Stimulated activated CD4-positive, alpha-beta T cell treated with anti-CD3 and anti-CD28 coated beads, Interleukin-12 subunit alpha, Interleukin-12 subunit beta, amount 100 ng/mL, for 48 hours (primary cell): ENCODE results near the gene CSGALNACT2.
"Not testable (repeated sequence)": the region's sequence is repeated elsewhere in the genome, so short reads cannot be mapped to it uniquely, and the experiment has no call there.

Experiments
- DNase-seq, 3 donors: peaks; one replicate each; pipeline ENCODE4 v3.0.0-alpha.2; 2020; ENCODE audit warnings: low read depth in 2 of 3, low spot score in 1 of 3

Gene CSGALNACT2, protein sequence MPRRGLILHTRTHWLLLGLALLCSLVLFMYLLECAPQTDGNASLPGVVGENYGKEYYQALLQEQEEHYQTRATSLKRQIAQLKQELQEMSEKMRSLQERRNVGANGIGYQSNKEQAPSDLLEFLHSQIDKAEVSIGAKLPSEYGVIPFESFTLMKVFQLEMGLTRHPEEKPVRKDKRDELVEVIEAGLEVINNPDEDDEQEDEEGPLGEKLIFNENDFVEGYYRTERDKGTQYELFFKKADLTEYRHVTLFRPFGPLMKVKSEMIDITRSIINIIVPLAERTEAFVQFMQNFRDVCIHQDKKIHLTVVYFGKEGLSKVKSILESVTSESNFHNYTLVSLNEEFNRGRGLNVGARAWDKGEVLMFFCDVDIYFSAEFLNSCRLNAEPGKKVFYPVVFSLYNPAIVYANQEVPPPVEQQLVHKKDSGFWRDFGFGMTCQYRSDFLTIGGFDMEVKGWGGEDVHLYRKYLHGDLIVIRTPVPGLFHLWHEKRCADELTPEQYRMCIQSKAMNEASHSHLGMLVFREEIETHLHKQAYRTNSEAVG

DNA sequence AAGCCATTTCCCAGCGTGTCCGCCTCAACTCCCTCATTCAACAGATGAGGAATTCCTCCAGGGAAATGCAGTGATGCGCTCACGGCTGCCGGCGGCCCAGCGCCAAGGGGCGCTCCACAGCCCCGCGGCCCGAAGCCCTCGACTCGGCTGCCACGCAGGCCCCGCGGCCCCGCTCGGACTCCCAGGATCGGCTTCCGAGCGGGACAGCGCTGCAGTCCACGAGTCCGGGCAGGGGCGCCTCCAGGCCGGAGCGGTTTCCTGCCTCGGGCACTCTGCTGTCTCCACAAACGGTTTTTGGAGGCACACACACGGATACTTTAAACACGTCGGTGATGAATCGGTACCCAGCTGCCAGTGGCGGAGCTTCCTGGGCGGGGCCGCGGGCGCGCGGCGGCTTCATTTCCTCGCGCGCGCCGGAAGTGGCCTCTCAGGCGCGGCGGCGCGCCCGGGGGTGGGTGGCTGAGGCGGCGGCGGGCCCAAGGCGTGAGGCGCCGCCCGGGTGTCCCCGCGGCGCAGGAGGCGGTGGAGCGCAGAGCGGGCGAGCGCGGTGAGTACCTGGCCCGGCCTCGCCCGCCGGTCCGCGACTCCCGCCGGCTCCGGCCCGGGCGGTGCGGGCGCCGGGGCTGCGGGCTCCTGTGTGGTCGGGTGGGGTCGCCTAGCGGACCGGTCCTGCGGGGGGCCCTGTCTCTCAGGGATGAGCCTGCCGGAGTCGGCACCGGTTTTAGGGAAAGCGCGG is at the start of gene CSGALNACT2:
Gene CSGALNACT2, plus strand, starts transcription at position 425 of the 736 bp plus-strand sequence. CDS start 16,705 bp downstream, outside the sequence.
- peak; percentile 72 to 83 (median 78) for DNase-seq

DNA sequence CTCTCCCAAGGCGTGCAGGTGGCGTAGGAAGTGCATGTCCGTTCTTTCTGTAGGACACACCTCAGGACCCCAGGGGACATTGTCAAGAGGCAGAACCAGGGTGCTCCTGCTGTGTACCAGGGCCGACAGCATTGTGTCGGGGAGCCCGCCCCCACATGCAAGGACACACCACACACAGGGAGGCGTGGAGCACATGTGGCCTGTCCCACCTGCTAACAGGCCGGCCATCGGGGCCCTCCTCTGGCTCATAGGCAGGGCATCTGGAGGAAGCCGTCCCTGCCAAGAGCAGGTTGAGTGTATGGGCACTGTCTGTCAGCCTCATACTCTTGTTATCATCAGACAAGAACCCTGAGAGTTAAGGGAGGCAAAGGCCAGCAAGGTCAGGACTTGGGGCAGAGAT is 48.7 kb upstream of the CSGALNACT2 start:
- DNase-seq: no peak

DNA sequence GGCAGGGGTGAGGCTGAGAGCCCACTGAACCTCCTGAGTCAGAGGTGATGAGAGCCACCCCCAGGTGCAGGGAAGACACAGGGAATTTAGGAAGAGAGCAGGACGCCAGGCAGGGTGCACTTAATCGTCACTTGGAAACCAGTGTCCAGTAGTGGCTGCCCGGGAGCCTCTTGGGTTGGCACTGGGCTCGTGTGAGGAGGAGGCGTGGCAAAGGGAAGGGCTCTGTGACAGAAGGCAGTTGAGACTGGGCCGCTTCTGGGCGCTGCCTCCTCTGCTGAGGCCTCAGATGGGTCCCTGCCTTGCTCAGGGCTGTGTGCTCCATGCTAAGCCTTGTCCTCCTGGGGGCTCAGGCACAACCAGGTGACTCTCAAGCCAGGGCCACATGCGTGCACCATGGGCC is 48.1 kb upstream of the CSGALNACT2 start:
- no peak for DNase-seq

DNA sequence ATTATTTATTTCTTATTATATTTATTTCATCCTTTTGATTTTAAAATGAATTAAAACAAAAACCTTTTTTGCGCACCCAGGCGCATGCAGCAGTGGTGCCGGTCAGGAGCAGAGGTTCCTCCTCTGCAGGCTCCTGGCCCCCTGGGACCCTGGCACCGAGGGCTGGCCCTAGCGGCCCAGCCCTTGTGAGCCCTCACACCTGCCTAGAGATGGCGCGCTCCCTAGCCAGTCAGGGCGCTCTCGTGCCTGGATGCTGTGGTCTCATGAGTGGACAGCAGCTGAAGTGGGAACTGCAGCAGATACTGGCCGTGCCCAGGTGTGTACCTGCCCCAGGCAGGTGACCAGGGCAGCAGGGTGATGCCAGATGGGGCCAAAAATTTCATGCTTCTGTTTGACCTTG is 47.6 kb upstream of the CSGALNACT2 start:
- no peak for DNase-seq

DNA sequence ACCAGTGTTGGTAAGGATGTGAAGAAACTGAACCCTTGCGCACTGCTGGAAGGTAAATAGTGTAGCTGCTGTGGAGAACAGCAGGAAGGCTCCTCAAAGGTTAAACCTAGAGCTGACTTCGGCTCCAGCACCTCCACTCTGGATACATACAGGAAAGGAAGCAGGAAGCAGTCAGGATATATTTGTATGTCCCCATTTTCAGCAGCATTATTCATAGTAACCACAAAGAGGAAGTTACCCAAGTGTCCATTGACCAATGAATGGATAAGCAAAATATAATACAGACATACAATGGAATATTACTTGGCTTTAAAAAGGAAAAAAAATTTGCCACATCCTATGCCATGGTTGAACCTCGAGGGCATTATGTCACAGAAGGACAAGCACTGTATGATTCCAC is 46.4 kb upstream of the CSGALNACT2 start:
- DNase-seq: no peak

DNA sequence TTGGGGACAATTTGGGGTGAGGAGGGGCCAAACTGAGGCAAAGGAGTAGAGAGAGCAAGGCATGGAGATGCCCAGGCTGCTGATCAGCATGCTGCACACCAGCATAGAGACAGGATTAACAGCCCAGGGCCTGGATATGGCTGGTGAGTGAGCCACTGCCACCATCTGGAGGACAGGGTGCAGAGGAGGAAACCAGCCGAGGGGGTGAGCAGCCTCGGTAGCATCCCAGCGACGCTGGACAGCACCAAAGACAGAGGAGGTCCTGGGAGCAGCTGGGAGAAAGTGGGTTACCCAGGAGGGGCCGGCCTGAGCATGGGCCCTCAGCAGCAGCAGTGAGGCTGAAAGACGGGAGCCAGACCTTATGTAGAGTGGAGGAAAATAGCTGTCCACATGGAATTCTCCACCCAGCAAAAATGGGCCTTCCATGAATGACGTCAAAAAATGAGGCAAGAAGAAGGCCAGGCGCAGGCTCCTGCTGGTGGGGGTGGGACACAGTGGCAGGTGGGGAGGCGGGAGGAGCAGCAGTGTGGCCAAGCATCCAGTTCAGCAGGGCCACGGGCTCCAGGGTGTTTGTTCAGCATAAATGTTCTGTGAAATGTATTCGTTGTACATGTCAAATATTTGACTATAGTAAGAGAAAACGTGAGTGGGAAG is 44.7 kb upstream of the CSGALNACT2 start:
- DNase-seq: no peak

DNA sequence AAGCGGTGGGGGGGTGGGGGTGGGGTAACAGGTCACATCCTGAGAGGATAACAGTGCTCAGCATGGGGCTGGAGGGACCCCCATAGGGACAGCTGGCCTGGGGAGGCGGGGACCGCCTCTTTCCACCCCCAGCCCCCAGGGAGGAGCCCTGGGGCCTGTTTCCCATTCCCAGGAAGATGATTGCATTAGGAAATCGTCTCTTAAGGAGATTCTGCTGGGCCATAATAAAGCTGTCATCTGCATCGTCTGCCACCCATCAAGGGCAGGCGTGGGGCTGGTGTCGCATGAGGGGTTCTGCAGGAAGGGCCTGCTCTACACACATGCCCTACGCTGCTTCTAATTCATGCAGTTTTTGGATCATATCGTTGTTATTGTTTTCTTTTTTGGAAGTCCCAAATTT is 44.2 kb upstream of the CSGALNACT2 start:
- no peak for DNase-seq

DNA sequence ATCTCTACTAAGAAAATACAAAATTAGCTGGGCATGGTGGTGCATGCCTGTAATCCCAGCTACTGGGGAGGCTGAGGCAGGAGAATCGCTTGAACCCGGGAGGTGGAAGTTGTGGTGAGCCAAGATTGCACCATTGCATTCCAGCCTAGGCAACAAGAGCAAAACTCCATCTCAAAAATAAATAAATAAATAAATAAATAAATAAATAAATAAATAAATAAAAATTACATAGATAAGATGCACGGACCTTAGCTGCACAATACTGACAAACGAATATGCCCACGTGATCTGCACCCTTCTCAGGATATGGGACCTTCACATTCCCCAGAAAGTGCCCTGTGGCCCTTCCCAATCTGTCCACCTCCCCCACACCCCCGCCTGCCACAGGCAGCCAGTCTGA is 38.9 kb upstream of the CSGALNACT2 start:
- DNase-seq: not testable (repeated sequence)

DNA sequence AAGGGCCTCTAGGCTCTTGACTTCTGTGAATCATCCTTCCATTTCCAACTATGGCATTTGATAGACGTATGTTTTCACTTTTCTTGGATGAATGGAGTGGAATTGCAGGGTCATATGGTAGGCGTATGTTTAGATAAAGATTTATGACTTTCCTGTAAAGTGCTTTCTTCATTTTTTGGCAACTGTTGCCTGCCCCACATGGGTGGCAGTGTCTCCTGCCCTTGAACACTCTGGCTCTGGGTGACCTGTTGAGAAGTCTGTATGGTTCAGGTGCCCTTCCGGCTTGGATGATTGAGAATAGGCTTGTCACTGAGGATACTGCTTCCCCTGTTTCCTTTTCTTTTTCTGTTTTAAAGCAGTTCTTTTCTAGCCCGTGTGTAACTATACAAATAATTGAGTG is 38.3 kb upstream of the CSGALNACT2 start:
- DNase-seq: no peak

DNA sequence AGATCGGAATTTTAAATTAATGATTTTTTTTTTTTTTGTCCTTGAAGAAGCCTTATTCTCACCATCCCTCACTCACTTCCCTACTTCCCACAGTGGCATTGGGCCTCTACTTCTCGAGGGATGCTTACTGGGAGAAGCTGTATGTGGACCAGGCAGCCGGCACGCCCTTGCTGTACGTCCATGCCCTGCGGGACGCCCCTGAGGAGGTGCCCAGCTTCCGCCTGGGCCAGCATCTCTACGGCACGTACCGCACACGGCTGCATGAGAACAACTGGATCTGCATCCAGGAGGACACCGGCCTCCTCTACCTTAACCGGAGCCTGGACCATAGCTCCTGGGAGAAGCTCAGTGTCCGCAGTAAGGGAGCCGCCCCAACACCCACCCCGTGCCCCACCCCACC is 37.9 kb upstream of the CSGALNACT2 start:
- DNase-seq: no peak

DNA sequence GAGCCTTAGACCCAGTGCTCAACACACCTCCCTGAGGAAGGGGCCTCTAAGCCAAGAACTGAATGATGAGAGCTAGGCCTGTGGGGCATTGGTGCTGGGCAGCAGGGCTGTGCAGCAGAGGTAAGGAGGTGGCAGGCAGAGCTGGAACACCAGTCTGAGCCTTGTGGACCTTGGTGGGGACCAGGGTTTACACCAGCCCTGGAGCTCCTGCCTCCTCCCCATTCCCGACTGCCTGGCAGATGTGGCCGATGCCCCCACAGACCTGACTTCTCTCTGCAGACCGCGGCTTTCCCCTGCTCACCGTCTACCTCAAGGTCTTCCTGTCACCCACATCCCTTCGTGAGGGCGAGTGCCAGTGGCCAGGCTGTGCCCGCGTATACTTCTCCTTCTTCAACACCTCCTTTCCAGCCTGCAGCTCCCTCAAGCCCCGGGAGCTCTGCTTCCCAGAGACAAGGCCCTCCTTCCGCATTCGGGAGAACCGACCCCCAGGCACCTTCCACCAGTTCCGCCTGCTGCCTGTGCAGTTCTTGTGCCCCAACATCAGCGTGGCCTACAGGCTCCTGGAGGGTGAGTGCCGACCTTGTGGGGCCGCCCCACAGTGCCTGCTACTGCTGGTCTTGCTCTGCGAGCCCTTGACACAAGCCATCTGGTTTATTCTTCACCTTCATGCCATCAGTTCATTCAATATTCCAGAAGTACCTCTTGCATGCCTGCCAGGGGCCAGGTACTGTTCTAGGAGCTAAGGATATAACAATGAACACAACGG is 36.0 kb upstream of the CSGALNACT2 start:
- DNase-seq: no peak

DNA sequence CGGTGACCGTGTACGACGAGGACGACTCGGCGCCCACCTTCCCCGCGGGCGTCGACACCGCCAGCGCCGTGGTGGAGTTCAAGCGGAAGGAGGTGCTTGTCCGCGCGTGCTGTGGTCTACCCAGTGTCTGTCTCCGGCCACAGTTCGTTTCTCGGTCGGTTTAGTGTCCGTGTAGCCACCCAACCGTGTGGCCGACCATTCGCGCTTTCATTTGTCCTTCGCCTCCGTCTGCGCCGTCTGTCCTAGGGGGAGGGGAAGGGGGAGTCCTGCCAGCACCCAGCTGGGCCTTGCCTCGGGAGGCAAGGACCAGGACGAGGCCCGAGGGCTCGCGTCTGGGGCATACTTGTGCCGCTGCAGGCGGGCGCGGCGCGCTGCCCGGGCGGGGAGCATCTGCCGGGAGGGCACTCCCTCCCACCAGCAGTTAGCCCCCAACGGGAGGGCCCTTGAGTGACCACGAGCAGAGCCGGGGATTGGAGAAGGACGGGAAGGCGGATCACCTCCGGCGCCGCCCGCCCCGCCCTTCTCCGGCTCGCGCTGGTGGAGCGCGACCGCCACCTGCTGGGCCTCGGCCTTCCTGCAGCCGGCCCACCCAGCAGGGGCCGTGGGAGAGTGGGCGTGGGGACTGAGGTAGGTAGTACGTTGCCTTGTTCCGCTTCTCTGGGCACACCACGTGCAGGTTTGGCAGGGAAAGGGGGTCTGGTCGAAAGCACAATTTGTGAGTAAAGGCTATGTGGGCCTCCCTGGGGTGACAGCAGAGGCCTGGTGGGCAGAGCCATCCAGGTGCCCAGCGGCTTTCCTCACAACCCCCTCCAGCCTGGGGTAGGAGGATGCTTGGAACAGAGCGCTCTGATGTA is 32.9 kb upstream of the CSGALNACT2 start:
- peak; percentile 49 to 79 (median 71) for DNase-seq

DNA sequence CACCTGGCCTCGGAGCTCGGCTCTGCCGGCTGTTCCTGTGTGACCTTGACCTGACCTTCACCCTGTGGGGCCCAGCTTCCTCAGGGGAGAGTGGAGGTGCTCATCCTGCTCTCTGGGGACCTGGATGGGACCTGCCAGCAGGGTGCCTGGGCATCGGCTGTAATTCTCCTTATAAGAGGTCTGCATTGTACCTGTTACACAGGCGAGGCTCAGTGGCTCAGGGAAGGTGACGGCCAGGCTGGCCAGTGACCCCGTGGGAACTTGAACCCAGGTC is 32.4 kb upstream of the CSGALNACT2 start:
- no peak for DNase-seq

DNA sequence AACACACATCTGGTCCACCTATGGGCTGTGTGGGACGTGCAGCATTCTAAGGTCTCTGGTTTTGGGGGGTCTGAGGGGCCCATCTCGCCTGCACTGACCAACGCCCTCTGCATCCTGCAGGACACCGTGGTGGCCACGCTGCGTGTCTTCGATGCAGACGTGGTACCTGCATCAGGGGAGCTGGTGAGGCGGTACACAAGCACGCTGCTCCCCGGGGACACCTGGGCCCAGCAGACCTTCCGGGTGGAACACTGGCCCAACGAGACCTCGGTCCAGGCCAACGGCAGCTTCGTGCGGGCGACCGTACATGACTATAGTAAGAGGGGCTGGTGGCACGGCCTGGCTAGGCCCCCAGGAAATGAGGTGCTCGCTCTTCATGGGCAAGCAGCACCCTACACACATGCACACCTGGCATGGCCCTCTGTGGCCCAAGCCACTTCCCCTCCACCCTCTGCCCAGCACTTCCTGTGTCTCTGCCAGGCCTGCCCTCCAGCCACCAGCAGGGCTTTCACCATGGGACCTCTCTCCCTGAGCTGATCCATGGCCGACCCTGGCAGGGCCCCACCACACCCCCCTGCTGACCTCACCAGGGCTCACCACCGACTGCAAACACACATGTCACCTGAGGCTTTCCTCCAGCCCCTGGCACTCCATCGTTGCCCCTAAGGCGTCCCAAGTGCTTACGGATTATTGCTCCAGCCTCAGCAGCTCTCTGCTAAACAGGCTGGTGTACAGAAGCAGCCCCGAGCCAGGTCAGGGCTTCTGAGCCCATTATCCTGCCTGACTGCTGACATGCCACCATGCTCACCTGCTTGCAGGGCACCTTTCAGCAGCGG is 31.8 kb upstream of the CSGALNACT2 start:
- DNase-seq: no peak

DNA sequence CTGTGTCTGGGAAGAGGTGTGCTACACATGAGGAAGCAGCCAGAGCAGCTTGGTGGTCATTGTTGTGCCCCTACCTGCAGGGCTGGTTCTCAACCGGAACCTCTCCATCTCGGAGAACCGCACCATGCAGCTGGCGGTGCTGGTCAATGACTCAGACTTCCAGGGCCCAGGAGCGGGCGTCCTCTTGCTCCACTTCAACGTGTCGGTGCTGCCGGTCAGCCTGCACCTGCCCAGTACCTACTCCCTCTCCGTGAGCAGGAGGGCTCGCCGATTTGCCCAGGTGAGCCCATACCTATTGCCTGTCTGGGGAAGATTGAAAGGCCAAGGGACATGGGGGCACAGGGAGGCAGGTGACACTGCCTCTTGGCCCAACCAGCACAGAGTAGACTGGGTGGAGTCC is 29.3 kb upstream of the CSGALNACT2 start:
- no peak for DNase-seq

DNA sequence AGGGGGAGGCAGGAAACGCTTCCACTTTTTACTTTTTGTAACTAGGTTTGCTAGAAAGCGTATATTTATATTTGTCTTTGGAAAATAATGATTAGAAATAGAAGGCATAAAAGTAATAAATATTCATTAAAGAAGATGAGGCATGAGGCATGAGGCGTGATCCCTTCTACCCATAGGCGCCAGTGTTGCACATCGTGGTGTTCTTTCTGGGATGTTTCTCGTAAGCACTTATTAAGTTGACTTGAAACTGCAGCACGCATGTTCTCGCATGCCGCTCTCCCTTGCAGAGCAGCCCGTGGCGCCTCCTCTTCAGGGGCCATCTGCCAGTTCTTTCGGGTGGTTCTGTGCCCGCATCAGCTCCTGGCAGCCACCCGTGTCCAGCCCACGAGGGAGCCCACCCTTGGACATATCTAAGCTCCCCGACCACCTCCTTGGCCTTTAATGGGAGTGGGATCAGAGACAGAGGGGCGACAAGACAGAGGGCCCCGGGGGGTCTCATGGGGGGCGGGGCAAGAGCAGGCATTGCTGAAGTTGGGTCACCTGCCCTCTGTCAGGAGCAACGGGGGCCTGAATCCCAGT is 28.5 kb upstream of the CSGALNACT2 start:
- no peak for DNase-seq

DNA sequence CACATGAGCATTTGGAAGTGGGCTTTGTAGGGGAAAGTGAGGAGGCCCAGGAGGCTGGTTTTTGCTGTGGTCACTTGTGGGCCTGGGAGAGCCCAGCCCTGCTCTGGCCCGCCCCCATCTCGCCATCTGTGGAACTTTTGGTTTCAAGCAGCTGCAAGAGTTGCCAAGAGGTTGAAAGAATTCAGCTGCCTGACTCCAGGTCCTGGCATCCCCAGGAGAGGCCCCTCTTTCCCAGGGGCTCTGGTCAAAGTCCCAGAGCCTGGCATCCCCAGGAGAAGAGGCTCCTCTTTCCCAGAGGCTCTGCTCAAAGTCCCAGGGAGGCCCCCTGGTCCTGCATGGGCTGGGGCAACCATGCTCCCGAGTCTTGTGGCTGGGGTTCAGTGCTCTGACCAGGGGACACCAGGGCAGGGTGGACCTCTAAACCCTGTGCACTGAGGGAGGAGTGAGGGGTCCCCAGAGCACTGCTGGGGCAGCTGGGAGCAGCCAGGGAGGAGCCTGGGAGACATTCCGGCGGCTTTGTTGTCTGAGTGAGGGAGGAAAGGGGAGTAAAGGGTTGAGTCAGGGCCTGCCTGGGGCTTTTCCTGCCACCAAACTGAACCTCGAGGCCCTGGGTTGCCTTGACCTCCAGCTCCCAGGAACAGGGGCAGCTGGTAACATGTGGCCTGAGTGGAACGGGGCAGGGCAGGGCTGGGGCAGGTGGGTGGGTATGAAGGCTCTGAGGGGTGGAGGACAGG is 27.7 kb upstream of the CSGALNACT2 start:
- no peak for DNase-seq

DNA sequence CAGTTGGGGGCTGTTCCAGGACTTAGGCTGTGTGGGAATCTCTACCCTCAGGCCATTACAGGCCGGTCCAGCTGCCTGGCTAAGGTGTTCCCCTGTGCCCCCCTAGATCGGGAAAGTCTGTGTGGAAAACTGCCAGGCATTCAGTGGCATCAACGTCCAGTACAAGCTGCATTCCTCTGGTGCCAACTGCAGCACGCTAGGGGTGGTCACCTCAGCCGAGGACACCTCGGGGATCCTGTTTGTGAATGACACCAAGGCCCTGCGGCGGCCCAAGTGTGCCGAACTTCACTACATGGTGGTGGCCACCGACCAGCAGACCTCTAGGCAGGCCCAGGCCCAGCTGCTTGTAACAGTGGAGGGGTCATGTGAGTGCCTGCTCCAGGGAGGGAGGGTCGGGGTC is 27.1 kb upstream of the CSGALNACT2 start:
- no peak for DNase-seq
